HG03442 (cell line): ENCODE measurements around the gene NPR2.
A peak's percentile ranks its signal among the peaks of the same experiment; 100 is the strongest.

Experiments
- ATAC-seq: cut with Tn5 transposase; IDR thresholded peaks from one replicate; pipeline ENCODE4 v1.9.1; 2021; ENCODE audit warnings: mild to moderate bottlenecking, moderate library complexity; ENCODE audit not compliant: unreplicated experiment

NPR2 gene

GRCh38 chr9:35829084-35829763 lies 37.8 kb downstream of the NPR2 start, which contains the start of gene TMEM8B:
Gene TMEM8B, plus strand, starts transcription at chr9:35829228. Its CDS starts 220 bp downstream, at chr9:35829448.
- ATAC-seq: peak; percentile 64

GRCh38 chr9:35829764-35830096 lies 38.3 kb downstream of the NPR2 start:
- no peak for ATAC-seq

- ATAC-seq: no peak
These were observed 39.6 kb downstream of the NPR2 start for GRCh38 chr9:35831040-35831439.

GRCh38 chr9:35832814-35833213 lies 41.4 kb downstream of the NPR2 start:
- ATAC-seq: no peak

GRCh38 chr9:35834260-35835215 lies 43.1 kb downstream of the NPR2 start:
- no peak for ATAC-seq

GRCh38 chr9:35835216-35835632 lies 43.8 kb downstream of the NPR2 start:
- no peak for ATAC-seq

GRCh38 chr9:35835766-35836165 lies 44.4 kb downstream of the NPR2 start:
- ATAC-seq: no peak

GRCh38 chr9:35836595-35836994 lies 45.2 kb downstream of the NPR2 start:
- no peak for ATAC-seq

GRCh38 chr9:35839926-35840325 lies 48.5 kb downstream of the NPR2 start:
- ATAC-seq: no peak

- ATAC-seq: no peak
These were observed 49.7 kb downstream of the NPR2 start for GRCh38 chr9:35840881-35841644.

- no peak for ATAC-seq
These were observed 50.2 kb downstream of the NPR2 start for GRCh38 chr9:35841645-35841900.

- no peak for ATAC-seq
These were observed 50.8 kb downstream of the NPR2 start for GRCh38 chr9:35842020-35842745.

GRCh38 chr9:35842795-35843194 lies 51.4 kb downstream of the NPR2 start:
- peak; percentile 61 for ATAC-seq

GRCh38 chr9:35844628-35845270 lies 53.4 kb downstream of the NPR2 start:
- ATAC-seq: no peak

GRCh38 chr9:35845824-35846771 lies 54.7 kb downstream of the NPR2 start:
- ATAC-seq: no peak

- peak; percentile 89 for ATAC-seq
These were observed 56.6 kb downstream of the NPR2 start for GRCh38 chr9:35847792-35848572.

- no peak for ATAC-seq
These were observed 61.0 kb downstream of the NPR2 start for GRCh38 chr9:35852267-35852815.
